Esophagus (tissue), 2 donors: Measurements from ENCODE around the gene RELT. TPM values are rescaled to one million over a fixed set of nuclear protein-coding genes. Genes with fewer than 3 reads are reported as not detected.
"Not testable (repeated sequence)": the region's sequence is repeated elsewhere in the genome, so short reads cannot be mapped to it uniquely, and the experiment has no call there.

Source experiments
- H3K27ac ChIP-seq, 2 donors: one replicate each; pipeline ENCODE4 v1.5.1; 2013; ENCODE audit warnings: low read depth in 2 of 2, mild to moderate bottlenecking in 2 of 2, inconsistent platforms in 1 of 2, low read length in 1 of 2, moderate library complexity in 1 of 2
- H3K27me3 ChIP-seq, 2 donors: one replicate each; pipeline ENCODE4 v1.6.1; 2013; ENCODE audit warnings: low read length in 2 of 2, control low read depth in 1 of 2, mild to moderate bottlenecking in 1 of 2; ENCODE audit not compliant: insufficient read depth in 2 of 2, control insufficient read depth in 1 of 2
- H3K36me3 ChIP-seq, 2 donors: one replicate each; pipeline ENCODE4 v1.6.1; 2013; ENCODE audit warnings: low read length in 1 of 2; ENCODE audit not compliant: control insufficient read depth in 2 of 2, insufficient read depth in 2 of 2
- H3K4me1 ChIP-seq, 2 donors: one replicate each; pipeline ENCODE4 v1.6.1; 2013; ENCODE audit warnings: low read length in 1 of 2; ENCODE audit not compliant: control insufficient read depth in 2 of 2, insufficient read depth in 2 of 2
- H3K4me3 ChIP-seq, 2 donors: one replicate each; pipeline ENCODE4 v1.5.1; 2013; ENCODE audit warnings: low read length in 2 of 2, mild to moderate bottlenecking in 2 of 2, low read depth in 1 of 2, moderate library complexity in 1 of 2
- H3K9me3 ChIP-seq, 2 donors: one replicate each; pipeline ENCODE4 v1.6.1; 2013; ENCODE audit warnings: mild to moderate bottlenecking in 2 of 2, low read depth in 1 of 2, low read length in 1 of 2, moderate library complexity in 1 of 2; ENCODE audit not compliant: control insufficient read depth in 2 of 2, insufficient read depth in 1 of 2
- WGBS, 2 donors: extraction: QIAGEN DNeasy Blood & Tissue Kit; methylation state at CpG; one replicate each; pipeline ENCODE4 v1.1.7; 2013; 5-methylcytosine and 5-hydroxymethylcytosine counted together
- polyA plus RNA-seq, 2 donors: library from polyadenylated mRNA; stranded (reverse); fragments of 200-250 nt; gene quantifications; one replicate each; pipeline ENCODE4 v1.2.3, GENCODE V29; 2013
- donor health status: healthy with polysubstance abuse.
- donor health status: Bipolar disorder and iron deficiency.

RELT gene
- polyA plus RNA-seq, 2 donors = 3.8 to 3.9 TPM

DNA sequence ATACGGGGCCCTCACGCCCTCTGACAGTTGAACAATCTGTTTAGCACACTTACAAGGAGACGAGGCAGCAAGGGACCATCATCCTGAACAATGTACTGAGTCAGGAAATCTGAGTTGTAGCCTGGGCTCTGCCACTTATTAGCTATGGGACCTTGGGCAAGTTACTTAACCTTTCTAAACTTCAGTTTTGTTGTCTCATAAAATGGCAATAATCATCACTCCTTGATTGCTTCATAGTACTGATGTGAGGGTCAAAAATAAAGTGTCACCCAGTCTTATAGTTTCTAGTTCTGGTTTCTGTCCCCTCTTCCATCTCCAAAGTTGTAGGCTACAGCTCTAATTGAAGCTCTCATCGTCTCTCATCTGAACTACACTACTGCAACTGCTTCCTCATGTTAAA, 46.7 kb downstream of the RELT start:
- H3K36me3 ChIP-seq = peaks cover 0 to 3% of the 10 kb centered on the region in 2 donors
- H3K9me3 ChIP-seq = no peaks in the 10 kb centered on the region
- no peaks in the 10 kb centered on the region for H3K4me1 ChIP-seq
- no peaks in the 10 kb centered on the region for H3K27me3 ChIP-seq
- no peak overlapping the region for H3K27ac ChIP-seq
- WGBS, 2 donors = 93 to 95% methylated on average over 4 of the region's 4 CpGs
- no peak overlapping the region for H3K4me3 ChIP-seq

DNA sequence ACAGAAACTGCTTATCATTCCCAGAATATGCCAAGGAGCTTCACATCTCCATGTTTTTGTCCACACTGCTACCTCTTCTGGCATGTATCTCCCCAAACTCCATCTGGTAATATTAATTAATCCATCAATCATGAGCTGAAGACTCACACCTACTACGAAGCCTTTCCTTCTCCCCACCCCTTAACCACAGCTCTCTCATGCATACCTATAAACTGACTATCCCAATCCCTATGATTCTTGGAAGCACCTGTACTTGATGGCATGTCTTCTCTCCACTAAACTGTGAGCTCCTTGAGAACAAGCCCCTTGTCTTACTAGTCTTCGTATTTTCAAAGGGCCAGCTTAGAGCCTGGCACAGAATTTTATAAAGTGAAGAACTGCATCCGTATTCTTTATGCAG, 47.3 kb downstream of the RELT start:
- Histone ChIP-seq H3K4me3 (no peak overlapping the region), H3K9me3 (no peaks in the 10 kb centered on the region), H3K27ac (no peak overlapping the region), H3K36me3 (no peaks in the 10 kb centered on the region), H3K4me1 (no peaks in the 10 kb centered on the region), H3K27me3 (no peaks in the 10 kb centered on the region)
- 87 to 89% methylated on average over 3 of the region's 3 CpGs for WGBS, 2 donors

DNA sequence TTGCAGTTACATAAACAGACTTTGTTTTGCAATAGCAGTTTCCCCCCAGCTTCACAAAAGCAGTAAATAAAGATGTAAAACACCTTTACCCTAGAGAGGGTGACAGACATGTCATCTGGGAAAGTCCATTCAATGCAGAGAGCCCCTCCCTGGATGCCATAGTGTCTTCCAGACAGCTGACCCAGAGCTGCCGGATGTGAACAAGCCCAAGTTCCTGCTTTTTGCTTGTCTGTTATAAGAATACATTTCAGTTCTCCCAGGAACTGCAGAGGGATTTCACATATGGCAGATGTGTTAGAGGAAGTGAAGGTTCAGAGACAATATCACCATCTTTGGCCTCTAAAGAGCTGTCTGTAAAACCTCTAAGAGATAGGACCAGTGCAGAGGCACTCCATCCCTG, 48.9 kb downstream of the RELT start:
- no peaks in the 10 kb centered on the region for H3K4me1 ChIP-seq
- no peak overlapping the region for H3K27ac ChIP-seq
- no peaks in the 10 kb centered on the region for H3K9me3 ChIP-seq
- no peak overlapping the region for H3K4me3 ChIP-seq
- H3K36me3 ChIP-seq = peaks cover 0 to 1% of the 10 kb centered on the region in 2 donors
- no peaks in the 10 kb centered on the region for H3K27me3 ChIP-seq
- WGBS, 2 donors = 65 to 90% methylated on average over 1 of the region's 1 CpG

DNA sequence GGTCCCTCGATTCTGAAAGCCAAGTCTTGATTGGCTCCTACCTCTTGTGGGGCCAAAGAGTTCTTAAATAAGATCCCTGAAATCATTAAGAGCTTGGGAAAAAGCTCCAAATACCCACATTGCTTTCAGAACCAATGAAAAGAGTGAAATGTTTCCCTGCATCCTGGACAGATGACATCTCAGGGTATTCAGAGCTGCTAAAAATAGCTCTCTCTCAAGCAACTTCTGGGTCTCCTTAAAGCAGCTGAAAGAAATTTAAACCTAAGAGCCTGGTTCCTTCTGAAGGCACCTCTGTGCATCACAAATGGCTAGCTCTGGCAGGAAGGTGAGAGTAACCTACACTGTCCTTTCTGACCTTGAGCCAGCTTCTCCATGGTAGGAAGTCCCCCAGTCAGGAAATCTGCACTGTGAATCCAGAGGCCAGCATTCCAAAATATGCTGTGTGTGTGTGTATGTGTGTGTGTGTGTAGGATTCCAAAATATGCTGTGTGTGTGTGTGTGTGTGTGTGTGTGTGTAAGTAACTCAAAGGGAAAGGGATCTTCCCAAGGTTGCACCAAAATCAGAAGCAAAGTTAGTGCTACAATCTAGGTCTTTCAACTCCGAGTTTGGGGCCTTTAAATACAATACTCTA, 50.1 kb downstream of the RELT start:
- no peaks in the 10 kb centered on the region for H3K27me3 ChIP-seq
- peaks cover 0 to 6% of the 10 kb centered on the region in 2 donors for H3K36me3 ChIP-seq
- H3K4me3 ChIP-seq = no peak overlapping the region
- no peak overlapping the region for H3K27ac ChIP-seq
- no peaks in the 10 kb centered on the region for H3K9me3 ChIP-seq
- H3K4me1 ChIP-seq = no peaks in the 10 kb centered on the region
- 79 to 89% methylated on average over 2 of the region's 2 CpGs for WGBS, 2 donors

DNA sequence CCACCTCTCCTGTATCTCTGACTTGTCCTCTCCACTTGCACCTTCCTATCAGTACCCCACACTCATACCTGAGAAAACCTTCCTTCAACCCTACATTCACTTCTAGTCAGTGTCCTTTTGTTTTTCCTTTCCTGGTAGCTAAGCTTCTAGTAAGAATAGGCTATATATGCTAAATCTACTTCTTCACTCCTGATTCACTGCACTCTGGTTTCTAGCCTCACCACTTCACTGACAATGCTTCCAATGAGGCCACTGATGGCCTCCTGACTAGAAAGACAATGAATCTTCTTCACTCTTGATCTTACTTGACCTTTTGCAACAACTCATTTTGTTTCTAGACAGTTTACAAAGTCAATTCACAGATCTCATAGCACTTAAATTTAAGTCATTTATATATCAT, 52.0 kb downstream of the RELT start:
- H3K4me3 ChIP-seq = no peak overlapping the region
- no peaks in the 10 kb centered on the region for H3K27me3 ChIP-seq
- peaks cover 0 to 6% of the 10 kb centered on the region in 2 donors for H3K36me3 ChIP-seq
- no peaks in the 10 kb centered on the region for H3K9me3 ChIP-seq
- no peaks in the 10 kb centered on the region for H3K4me1 ChIP-seq
- no peak overlapping the region for H3K27ac ChIP-seq

DNA sequence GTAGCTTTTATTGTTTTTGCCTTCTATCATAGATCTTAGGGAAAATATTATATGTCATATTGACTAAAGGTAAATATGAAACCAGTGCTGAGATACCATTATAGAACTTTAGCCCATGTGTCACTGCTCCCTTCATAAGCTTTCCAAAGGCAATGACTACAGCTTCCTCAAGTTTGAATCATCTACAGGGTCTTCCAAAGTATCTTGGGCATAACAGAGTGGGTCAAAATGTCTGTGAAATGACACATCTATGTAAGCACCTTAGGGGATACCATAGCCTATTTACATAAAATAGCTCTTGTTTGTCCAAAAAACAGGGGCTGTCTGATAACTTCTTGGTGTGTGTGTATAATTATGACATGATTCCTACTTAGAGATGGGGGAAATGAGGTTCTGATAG, 52.5 kb downstream of the RELT start:
- Histone ChIP-seq H3K36me3 (peaks cover 0 to 6% of the 10 kb centered on the region in 2 donors), H3K27ac (no peak overlapping the region), H3K27me3 (no peaks in the 10 kb centered on the region), H3K9me3 (no peaks in the 10 kb centered on the region), H3K4me1 (no peaks in the 10 kb centered on the region), H3K4me3 (no peak overlapping the region)

DNA sequence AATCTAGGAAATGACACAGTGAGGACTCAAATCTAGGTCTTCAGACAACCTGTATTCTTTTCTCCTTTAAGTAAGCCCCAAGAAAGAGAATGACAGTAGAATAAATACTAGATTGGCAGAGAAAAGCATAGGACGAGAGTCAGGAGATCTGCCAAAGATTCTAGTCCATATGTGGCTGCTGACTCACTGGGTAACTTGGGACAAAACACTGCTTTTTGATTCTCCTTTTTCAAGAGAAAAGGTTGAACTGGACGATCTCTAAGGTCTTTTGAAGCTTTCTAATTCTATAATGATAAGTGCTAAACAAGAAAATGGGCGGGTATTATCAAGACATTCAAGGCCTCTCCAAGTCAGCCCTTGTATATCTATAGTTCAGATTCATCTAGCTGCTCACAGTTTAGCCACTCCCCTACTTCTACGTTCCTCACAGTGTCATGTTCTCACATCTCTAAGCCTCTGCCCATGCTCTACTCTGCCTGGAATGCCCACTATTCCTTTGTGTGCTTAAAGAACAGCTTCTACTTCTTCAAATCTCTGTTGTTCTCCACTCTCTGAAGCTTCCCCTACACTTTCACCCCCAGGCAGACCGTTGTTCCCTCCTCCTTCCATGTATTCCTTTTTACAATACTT, 53.0 kb downstream of the RELT start:
- WGBS, 2 donors = 67 to 70% methylated on average over 5 of the region's 5 CpGs
- H3K36me3 ChIP-seq = peaks cover 0 to 6% of the 10 kb centered on the region in 2 donors
- no peak overlapping the region for H3K27ac ChIP-seq
- H3K27me3 ChIP-seq = no peaks in the 10 kb centered on the region
- H3K9me3 ChIP-seq = no peaks in the 10 kb centered on the region
- H3K4me1 ChIP-seq = no peaks in the 10 kb centered on the region
- no peak overlapping the region for H3K4me3 ChIP-seq

DNA sequence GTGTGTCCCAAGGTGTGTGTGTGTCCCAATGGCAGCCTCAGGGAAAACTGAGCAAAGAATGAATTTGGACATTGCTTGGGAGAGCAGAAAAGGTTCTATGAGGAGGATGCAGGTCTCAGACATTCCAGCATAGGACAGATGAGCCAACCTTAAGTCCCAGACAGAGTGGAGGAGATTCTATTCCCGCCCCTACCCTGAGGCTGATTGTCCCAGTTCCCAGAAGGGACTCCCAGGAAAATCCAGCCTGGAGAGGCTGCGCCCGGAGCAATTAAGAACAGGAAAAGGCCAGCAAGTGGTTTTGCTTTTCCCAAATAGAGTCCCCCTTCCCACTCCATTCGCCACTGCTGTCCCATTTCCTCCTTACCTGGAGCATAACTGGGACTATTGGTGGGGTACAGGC, 54.1 kb downstream of the RELT start:
- Histone ChIP-seq H3K9me3 (no peaks in the 10 kb centered on the region), H3K36me3 (peaks cover 0 to 6% of the 10 kb centered on the region in 2 donors), H3K4me1 (no peaks in the 10 kb centered on the region), H3K4me3 (no peak overlapping the region), H3K27me3 (no peaks in the 10 kb centered on the region), H3K27ac (no peak overlapping the region)
- 94 to 96% methylated on average over 4 of the region's 4 CpGs for WGBS, 2 donors

DNA sequence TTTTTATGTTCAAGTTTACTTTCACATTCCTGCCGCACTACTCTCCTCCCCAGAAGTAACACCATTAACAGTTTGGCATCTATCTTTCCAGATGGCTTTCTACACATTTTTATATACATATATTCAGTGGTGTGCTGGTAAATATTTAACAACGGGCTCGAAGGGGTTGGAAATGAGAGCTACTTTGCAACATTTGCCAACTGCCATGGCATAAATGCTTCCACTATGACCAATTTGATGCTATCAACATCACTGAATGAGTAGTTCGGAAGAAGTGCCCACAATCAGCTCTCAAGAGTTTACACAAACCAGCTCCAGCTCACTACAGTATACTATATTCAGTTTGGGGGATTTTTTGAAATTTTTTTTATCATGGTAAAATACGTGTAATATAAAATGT, 55.2 kb downstream of the RELT start:
- Histone ChIP-seq H3K27ac (no peak overlapping the region), H3K4me1 (no peaks in the 10 kb centered on the region), H3K9me3 (no peaks in the 10 kb centered on the region), H3K27me3 (no peaks in the 10 kb centered on the region), H3K36me3 (peaks cover 0 to 6% of the 10 kb centered on the region in 2 donors), H3K4me3 (no peak overlapping the region)
- WGBS, 2 donors = 81 to 89% methylated on average over 5 of the region's 5 CpGs

DNA sequence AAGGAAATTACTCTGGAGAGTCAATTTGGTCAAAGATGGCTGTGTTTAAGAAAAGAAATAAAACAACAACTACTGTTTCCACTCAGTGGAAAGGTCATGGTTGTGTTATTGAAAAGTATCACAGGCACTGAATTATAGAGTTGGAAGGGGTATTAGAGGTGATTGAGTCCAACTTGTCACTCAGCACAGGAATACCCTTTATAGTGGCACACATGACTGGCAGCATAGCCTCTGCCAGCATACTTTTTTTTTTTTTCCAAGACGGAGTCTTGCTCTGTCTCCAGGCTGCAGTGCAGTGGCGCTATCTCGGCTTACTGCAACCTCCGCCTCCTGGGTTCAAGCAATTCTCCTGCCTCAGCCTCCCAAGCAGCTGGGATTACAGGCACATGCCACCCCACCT, 60.7 kb downstream of the RELT start:
- H3K27me3 ChIP-seq, H3K27ac ChIP-seq, H3K4me1 ChIP-seq, H3K9me3 ChIP-seq, H3K36me3 ChIP-seq, H3K4me3 ChIP-seq: not testable (repeated sequence)
- 96% methylated on average over 4 of the region's 4 CpGs for WGBS, 2 donors
